A673 (cell line): ENCODE measurements around the gene SPTLC2. TPM values are rescaled to one million over a fixed set of nuclear protein-coding genes. Genes with fewer than 3 reads are reported as not detected.

Experiments
- BruUV-seq: library from RNA; stranded (reverse); fragments of 400-500 nt; replicated peaks from 2 replicates; lab custom pipeline; 2021; lab: Mats Ljungman, UMichigan
- CTCF ChIA-PET: fragments of 300-600 bp; sonication (Branson Sonifier 250); formaldehyde crosslinking; loops from one replicate; lab custom pipeline; 2022; ENCODE audit warnings: antibody characterized with exemption; lab: Charles Lee
- POLR2A ChIA-PET: fragments of 300-600 bp; sonication (Branson Sonifier 250); formaldehyde crosslinking; loops from one replicate; lab custom pipeline; 2022; ENCODE audit warnings: antibody characterized with exemption; ENCODE audit not compliant: low non-redundant PET; lab: Charles Lee
- DNase-seq: peaks from one replicate; pipeline ENCODE4 v3.0.0-alpha.2; 2015; ENCODE audit warnings: low spot score
- H3K27ac ChIP-seq: fragments of 200-600 bp; sonication (generic); 2 replicates; pipeline ENCODE4 v1.5.1; 2016; ENCODE audit warnings: mixed run types, low read depth, mild to moderate bottlenecking, mixed read lengths, antibody characterized with exemption, low read length; ENCODE audit not compliant: poor library complexity, severe bottlenecking
- H3K27me3 ChIP-seq: fragments of 200-600 bp; sonication (generic); replicated peaks from 2 replicates; pipeline ENCODE4 v1.6.1; 2017; ENCODE audit warnings: mixed run types, low read depth, mild to moderate bottlenecking, mixed read lengths, antibody characterized with exemption, low read length; ENCODE audit not compliant: insufficient read depth, poor library complexity
- H3K36me3 ChIP-seq: fragments of 200-600 bp; sonication (generic); 2 replicates; pipeline ENCODE4 v1.6.1; 2016; ENCODE audit warnings: mixed run types, mild to moderate bottlenecking, mixed read lengths, antibody characterized with exemption, low read length; ENCODE audit not compliant: insufficient read depth, poor library complexity, severe bottlenecking
- H3K4me1 ChIP-seq: fragments of 200-600 bp; sonication (generic); 2 replicates; pipeline ENCODE4 v1.6.1; 2017; ENCODE audit warnings: mixed run types, mild to moderate bottlenecking, mixed read lengths, antibody characterized with exemption, low read length; ENCODE audit not compliant: insufficient read depth, poor library complexity, severe bottlenecking
- H3K4me3 ChIP-seq: fragments of 200-600 bp; sonication (generic); 2 replicates; pipeline ENCODE4 v1.5.1; 2016; ENCODE audit warnings: low read depth, mixed run types, mild to moderate bottlenecking, mixed read lengths, low read length; ENCODE audit not compliant: poor library complexity, severe bottlenecking
- H3K9me3 ChIP-seq: fragments of 200-600 bp; sonication (generic); 2 replicates; pipeline ENCODE4 v1.6.1; 2016; ENCODE audit warnings: mixed run types, low read depth, mild to moderate bottlenecking, mixed read lengths, antibody characterized with exemption, low read length; ENCODE audit not compliant: poor library complexity, severe bottlenecking
- EZH2 ChIP-seq: fragments of 200-600 bp; sonication (generic); IDR thresholded peaks from 2 replicates; pipeline ENCODE4 v1.6.1; 2017; ENCODE audit warnings: borderline replicate concordance, low read depth, mild to moderate bottlenecking, mixed read lengths, antibody characterized with exemption, low read length; ENCODE audit not compliant: poor library complexity, severe bottlenecking
- intact Hi-C: fragments of 100-400 bp; cut with micrococcal nuclease; formaldehyde crosslinking; loops from one replicate; pipeline ENCODE4 v1.10.0; 2022; ENCODE audit not compliant: unreplicated experiment
- total RNA-seq: library from RNA; stranded (reverse); gene quantifications from 2 replicates; pipeline ENCODE4 v1.2.3, GENCODE V29; 2021
- TF ChIP-seq, protein P1 (sequence below): fragments of 300-800, 200-600 bp; sonication (generic); conservative IDR thresholded peaks from 2 replicates; pipeline ENCODE4 v1.5.1; 2017; ENCODE audit warnings: low read depth, mild to moderate bottlenecking, antibody characterized with exemption, low read length, moderate library complexity, mixed read lengths

SPTLC2 gene
- total RNA-seq, 1 experiment from 2014 or later: 17.3 TPM

DNA sequence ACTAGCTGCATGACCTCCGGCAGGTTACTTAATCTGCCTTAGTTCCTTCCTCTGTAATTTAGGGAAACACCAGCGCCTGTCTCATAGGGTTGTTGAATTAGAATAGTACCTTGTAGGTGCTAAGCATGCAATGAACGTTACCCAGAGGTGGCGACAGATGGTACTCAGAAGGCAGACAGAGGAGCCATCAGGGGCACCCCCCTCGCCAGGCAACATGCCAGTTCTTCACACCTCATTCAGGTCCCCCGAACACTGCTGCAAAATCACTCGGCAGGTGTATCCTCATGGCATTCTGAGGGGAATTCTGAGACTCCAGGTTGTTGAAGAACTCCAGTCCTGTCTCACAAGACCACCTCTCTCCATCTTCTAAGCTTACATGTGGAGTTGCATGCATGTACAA, 127.9 kb downstream of the SPTLC2 start:
- POLR2A ChIA-PET: no interaction called here

DNA sequence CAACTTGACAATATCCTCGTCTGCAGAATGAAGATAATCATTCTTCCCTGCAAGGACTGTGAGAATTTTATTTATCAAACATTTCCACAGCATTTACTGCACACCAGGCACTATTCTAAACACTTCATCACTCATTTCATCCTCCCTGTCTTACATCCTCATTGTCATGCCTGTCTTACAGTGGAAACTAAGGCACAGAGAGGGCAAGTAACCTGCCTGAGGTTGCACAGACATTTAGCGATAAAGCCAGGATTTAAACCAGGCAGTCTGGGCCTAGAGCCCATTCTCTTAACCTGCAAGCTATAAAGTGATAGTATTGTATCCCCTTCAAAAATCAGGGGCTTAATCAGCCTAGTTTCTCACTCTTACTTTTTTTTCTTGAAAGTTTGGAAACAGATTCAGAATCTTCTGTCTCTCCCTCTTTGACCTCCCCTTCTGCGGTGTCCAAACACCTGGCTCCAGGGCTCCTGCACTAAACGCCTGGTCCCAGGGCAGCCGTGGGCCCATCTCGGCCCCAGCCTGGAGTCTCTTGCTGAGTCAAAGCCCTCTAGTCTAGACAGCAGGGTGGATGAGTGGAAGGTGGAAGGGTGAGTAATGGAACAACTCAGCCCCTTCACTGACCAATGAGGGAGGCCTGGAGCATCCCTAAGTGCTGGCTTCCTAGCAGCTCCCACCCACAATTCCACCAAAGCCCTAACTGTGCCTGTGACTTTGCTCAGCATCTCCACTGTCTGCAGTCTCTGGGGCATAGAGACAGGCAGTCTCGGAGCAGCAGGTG, 130.3 kb downstream of the SPTLC2 start:
- H3K36me3 ChIP-seq: no peaks in the 10 kb centered on the region
- intact Hi-C loops: no loop called here
- TF ChIP-seq, protein P1, sequence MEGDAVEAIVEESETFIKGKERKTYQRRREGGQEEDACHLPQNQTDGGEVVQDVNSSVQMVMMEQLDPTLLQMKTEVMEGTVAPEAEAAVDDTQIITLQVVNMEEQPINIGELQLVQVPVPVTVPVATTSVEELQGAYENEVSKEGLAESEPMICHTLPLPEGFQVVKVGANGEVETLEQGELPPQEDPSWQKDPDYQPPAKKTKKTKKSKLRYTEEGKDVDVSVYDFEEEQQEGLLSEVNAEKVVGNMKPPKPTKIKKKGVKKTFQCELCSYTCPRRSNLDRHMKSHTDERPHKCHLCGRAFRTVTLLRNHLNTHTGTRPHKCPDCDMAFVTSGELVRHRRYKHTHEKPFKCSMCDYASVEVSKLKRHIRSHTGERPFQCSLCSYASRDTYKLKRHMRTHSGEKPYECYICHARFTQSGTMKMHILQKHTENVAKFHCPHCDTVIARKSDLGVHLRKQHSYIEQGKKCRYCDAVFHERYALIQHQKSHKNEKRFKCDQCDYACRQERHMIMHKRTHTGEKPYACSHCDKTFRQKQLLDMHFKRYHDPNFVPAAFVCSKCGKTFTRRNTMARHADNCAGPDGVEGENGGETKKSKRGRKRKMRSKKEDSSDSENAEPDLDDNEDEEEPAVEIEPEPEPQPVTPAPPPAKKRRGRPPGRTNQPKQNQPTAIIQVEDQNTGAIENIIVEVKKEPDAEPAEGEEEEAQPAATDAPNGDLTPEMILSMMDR: no peak
- TF ChIP-seq EZH2: no peak
- H3K27me3 ChIP-seq: no peaks in the 10 kb centered on the region
- H3K4me1 ChIP-seq: no peaks in the 10 kb centered on the region
- ChIA-PET CTCF (no interaction called here), POLR2A (no interaction called here)
- no TSS peak for BruUV-seq
- no peak for DNase-seq
- no peak overlapping the region for H3K4me3 ChIP-seq
- no peaks in the 10 kb centered on the region for H3K9me3 ChIP-seq
- no peak overlapping the region for H3K27ac ChIP-seq

More for the DNA sequence above, 127.9 kb downstream of the SPTLC2 start:
- no peak overlapping the region for H3K27ac ChIP-seq
- no peaks in the 10 kb centered on the region for H3K27me3 ChIP-seq
- H3K4me3 ChIP-seq: no peak overlapping the region
- TF ChIP-seq EZH2: no peak
- TF ChIP-seq, protein P1: no peak
- DNase-seq: no peak
- no peaks in the 10 kb centered on the region for H3K4me1 ChIP-seq
- intact Hi-C loops: no loop called here
- CTCF ChIA-PET: no interaction called here
- BruUV-seq: no TSS peak
- no peaks in the 10 kb centered on the region for H3K36me3 ChIP-seq
- H3K9me3 ChIP-seq: no peaks in the 10 kb centered on the region

DNA sequence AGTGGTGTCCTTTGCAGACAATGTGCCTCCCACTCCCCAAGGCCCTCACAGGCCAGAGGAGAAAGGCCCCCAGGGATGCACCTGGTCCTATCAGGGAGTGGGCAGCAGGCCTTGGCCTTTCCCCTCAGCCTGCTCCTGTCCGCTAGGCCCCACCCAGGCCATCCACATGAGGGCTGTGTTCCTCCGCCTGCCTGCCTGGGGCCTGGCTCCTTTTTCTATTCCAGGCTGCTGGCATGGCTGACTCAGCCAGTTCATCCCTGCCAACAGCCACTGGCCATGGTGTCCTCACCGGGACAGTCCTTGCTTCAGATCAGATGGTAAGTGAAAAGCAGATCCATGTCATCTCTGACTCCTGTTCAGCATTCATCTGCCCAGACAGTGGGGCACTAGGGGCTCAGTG, 131.2 kb downstream of the SPTLC2 start:
- intact Hi-C loops: no loop called here
- no peaks in the 10 kb centered on the region for H3K9me3 ChIP-seq
- CTCF ChIA-PET: no interaction called here
- POLR2A ChIA-PET: no interaction called here
- DNase-seq: no peak
- H3K27ac ChIP-seq: no peak overlapping the region
- no TSS peak for BruUV-seq
- H3K4me1 ChIP-seq: no peaks in the 10 kb centered on the region
- TF ChIP-seq, protein P1: no peak
- no peak for TF ChIP-seq EZH2
- no peaks in the 10 kb centered on the region for H3K27me3 ChIP-seq
- no peak overlapping the region for H3K4me3 ChIP-seq
- no peaks in the 10 kb centered on the region for H3K36me3 ChIP-seq
